Neutrophil (primary cell): Measurements from ENCODE around the gene CHCHD6.

Experiments
- H3K27ac ChIP-seq: fragments of 200-600 bp; sonication (generic); 2 replicates; pipeline ENCODE4 v1.5.1; 2016; ENCODE audit warnings: mild to moderate bottlenecking, moderate library complexity
- H3K27me3 ChIP-seq: fragments of 200-600 bp; sonication (generic); 2 replicates; pipeline ENCODE4 v1.6.0; 2016; ENCODE audit warnings: mild to moderate bottlenecking
- H3K36me3 ChIP-seq: fragments of 200-600 bp; sonication (generic); 2 replicates; pipeline ENCODE4 v1.5.1; 2017
- H3K4me1 ChIP-seq, 2 experiments: fragments of 200-600 bp in 1 of 2; sonication (generic) in 1 of 2; 1 replicate in 1 of 2; 2 replicates in 1 of 2; pipeline versions ENCODE4 v1.5.1 to v1.6.1; 2013 to 2016; ENCODE audit warnings: low read depth in 1 of 2, low read length in 1 of 2, mild to moderate bottlenecking in 1 of 2, moderate library complexity in 1 of 2; ENCODE audit not compliant: control insufficient read depth in 1 of 2, insufficient read depth in 1 of 2
- H3K4me3 ChIP-seq, 2 experiments: fragments of 200-600 bp in 1 of 2; sonication (generic) in 1 of 2; 1 replicate in 1 of 2; 2 replicates in 1 of 2; pipeline ENCODE4 v1.5.1; 2013 to 2016; ENCODE audit warnings: low read depth in 1 of 2, low read length in 1 of 2, mild to moderate bottlenecking in 1 of 2, moderate library complexity in 1 of 2
- H3K9me3 ChIP-seq: fragments of 200-600 bp; sonication (generic); 2 replicates; pipeline ENCODE4 v1.5.1; 2016
- CTCF ChIP-seq: fragments of 200-600 bp; sonication (generic); IDR thresholded peaks from 2 replicates; pipeline ENCODE4 v1.5.1; 2016; ENCODE audit warnings: antibody characterized with exemption

The CHCHD6 gene

GRCh38 chr3:126752303-126753190 lies 48.5 kb downstream of the CHCHD6 start:
- Histone ChIP-seq H3K36me3 (no peaks in the 10 kb centered on the region), H3K9me3 (no peaks in the 10 kb centered on the region), H3K4me3 (no peak overlapping the region), H3K27ac (no peak overlapping the region), H3K27me3 (no peaks in the 10 kb centered on the region), H3K4me1 (no peaks in the 10 kb centered on the region)
- no peak for TF ChIP-seq CTCF

GRCh38 chr3:126753191-126754160 lies 49.4 kb downstream of the CHCHD6 start:
- Histone ChIP-seq H3K27ac (no peak overlapping the region), H3K27me3 (no peaks in the 10 kb centered on the region), H3K4me1 (no peaks in the 10 kb centered on the region), H3K36me3 (no peaks in the 10 kb centered on the region), H3K4me3 (no peak overlapping the region), H3K9me3 (no peaks in the 10 kb centered on the region)
- no peak for TF ChIP-seq CTCF

DNA sequence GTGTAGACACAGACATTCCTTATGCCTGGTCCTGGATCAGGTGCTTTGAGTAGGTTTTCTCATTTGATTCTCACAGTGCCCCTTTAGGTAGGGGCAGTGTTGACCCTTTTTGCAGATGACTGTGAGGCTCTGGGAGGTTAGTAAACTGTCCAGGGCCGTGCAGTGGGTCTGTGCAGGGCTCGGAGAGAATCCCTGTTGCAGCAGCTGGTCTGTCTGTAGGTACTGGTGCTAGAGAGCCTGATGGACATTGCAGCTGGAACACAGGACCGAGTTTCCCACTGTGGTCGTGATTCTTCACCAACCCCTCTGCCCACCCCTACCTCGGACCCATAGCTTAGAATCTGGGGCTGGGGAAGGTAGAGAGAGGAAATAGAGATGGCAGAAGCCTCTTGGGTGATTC lies 51.8 kb downstream of the CHCHD6 start:
- Histone ChIP-seq H3K36me3 (no peaks in the 10 kb centered on the region), H3K27ac (no peak overlapping the region), H3K27me3 (no peaks in the 10 kb centered on the region), H3K9me3 (no peaks in the 10 kb centered on the region), H3K4me3 (no peak overlapping the region), H3K4me1 (no peaks in the 10 kb centered on the region)
- no peak for TF ChIP-seq CTCF

DNA sequence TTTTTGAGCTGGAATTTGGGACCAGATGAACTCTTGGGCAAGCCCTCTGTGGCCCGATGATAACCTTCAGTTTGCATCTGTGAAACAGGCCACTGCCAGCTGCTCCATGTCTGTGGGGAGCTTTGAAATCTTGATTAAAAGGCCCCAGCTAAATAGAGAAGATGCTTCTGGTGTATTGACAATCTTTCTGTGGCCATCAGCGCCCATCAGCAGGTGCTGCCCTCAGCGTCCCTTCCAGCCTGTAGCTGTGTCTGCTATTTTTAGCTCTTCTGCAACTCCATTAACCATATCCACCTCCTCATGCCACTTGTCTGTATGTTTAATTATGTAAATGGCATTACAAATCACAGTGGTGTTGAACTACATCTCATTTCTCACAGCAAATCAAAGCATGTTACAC lies 54.0 kb downstream of the CHCHD6 start:
- H3K27me3 ChIP-seq = no peaks in the 10 kb centered on the region
- no peaks in the 10 kb centered on the region for H3K4me1 ChIP-seq
- no peaks in the 10 kb centered on the region for H3K9me3 ChIP-seq
- no peak overlapping the region for H3K27ac ChIP-seq
- no peak overlapping the region for H3K4me3 ChIP-seq
- TF ChIP-seq CTCF = no peak
- H3K36me3 ChIP-seq = no peaks in the 10 kb centered on the region

DNA sequence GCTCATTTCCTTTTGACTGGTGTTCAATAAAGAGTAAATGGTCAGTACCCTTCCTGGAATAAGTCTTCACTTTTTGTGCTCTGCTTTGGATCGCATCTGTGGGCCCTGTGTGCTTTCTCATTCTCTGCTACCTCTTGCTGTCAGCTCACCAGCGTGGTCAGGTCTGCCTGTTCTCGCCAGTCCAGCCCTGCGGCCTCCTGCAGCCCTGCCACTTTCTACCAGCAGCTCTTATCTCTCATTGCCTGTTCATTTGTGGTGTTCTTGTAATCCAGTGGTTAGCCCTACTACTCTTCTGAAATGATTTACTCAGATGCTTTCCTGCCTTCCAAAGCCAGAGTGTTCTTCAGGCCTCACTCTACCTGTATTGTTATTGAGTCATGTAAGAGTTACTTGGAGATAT lies 54.8 kb downstream of the CHCHD6 start:
- Histone ChIP-seq H3K27ac (no peak overlapping the region), H3K27me3 (no peaks in the 10 kb centered on the region), H3K36me3 (no peaks in the 10 kb centered on the region), H3K4me3 (no peak overlapping the region), H3K9me3 (no peaks in the 10 kb centered on the region), H3K4me1 (no peaks in the 10 kb centered on the region)
- TF ChIP-seq CTCF = no peak
